ENCODE measurements around the gene FLNA. TPM values are rescaled to one million over a fixed set of nuclear protein-coding genes. Genes with fewer than 3 reads are reported as not detected.
A peak's percentile ranks its signal among the peaks of the same experiment; 100 is the strongest.
"Not testable (repeated sequence)": the region's sequence is repeated elsewhere in the genome, so short reads cannot be mapped to it uniquely, and the experiment has no call there.

Gene FLNA
- total RNA-seq, 1 donor from 2014 or later: 2,557 TPM

DNA sequence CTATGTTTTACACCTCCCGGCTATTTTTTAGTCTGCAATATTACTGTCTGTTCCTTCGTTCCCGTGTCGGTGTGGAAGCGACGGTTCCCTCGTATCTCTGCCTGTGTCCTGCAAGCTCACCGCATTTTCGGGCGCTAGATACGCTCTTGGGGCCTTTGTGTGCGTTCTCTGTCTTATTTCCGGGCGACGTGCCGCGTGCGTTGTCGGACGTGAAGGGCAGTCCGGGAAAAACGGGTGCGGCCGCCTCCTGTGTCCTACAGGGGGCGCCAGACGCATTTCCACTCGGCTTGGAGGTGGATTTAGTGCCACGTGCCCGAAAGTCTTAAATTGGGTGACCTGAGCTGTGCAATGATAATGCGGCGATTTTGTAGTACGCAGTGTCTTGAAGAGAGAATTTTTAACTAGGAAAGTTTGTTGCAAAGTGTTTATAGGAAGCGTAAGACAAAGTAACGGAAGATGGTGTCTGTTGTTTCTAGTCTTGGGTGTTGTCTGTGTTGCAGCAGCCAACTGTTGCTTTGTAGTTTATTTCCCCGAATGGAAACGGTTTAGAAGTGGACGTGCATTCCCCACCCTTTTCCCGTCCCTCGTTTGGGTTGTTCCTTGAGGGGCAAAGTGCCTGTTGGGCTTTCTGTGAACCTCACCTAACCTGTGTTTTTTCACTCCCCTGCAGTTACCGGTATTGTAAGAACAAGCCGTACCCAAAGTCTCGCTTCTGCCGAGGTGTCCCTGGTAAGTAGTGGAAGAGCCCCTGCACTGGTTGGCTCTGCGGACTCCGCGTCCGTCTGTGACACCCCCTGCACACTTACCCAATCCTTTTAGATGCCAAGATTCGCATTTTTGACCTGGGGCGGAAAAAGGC lies 24.5 kb upstream of the FLNA start:
- no peak for DNase-seq (ENCODE audit: low read depth, low spot score)

GRCh38 chrX:154397888-154398667 lies 23.6 kb upstream of the FLNA start, which contains the start of gene RPL10:
Gene RPL10 (plus strand): TSS chrX:154398377. CDS start chrX:154398520, 143 bp downstream.
- peak; percentile 86 for DNase-seq (ENCODE audit: low read depth, low spot score)

- DNase-seq (ENCODE audit: low read depth, low spot score): no peak
Observed at GRCh38 chrX:154396973-154397887, 22.8 kb upstream of the FLNA start.

GRCh38 chrX:154396363-154396762 lies 21.9 kb upstream of the FLNA start:
- not testable (repeated sequence) for DNase-seq (ENCODE audit: low read depth, low spot score)

DNA sequence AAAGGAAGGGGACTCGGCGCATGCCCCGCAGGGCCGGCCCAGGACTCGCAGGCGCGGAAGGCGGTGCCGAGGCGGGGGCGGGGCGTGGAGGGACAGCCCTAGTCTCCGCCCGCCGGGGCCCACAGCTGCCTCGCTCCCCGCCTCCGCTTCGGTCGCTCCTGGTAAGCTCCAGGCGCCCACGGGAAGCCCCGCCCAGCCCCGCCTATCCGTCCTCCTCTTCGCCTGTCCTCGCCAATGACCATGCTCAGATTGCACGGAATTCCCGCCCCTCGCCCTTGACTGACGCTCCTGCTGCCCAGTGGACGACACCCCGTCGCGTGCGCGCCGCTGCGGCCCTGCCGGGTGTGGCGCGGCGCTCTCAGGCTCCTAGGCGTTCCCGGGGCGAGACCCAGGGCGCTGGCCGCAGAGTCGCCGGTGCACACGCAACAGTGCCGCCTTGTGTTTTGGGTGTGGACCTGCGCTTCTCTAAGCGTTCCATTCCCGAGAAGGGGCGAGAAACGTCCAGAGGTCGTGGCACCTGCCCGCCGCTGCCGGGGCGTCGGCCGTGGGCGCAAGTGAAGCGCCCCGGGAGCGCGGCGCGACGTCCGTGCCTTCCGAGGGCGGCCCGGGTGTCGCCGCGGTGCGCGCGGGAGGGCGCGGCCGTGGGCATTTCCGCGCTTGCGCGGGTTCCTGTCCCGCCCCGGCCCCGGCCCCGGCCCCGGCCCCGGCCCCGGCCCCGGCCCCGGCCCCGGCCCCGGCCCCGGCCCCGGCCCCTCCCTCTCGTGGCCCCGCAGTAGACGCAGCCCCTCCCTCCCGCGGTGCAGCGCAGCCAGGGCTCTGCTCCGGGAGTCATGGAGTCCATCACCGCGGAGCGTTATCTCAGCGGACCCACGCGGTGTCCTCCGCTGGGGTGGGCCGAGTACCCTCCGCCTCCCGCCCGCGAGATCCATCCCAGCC lies 15.6 kb upstream of the FLNA start:
- DNase-seq (ENCODE audit: low read depth, low spot score): not testable (repeated sequence)

- DNase-seq (ENCODE audit: low read depth, low spot score): not testable (repeated sequence)
Observed at GRCh38 chrX:154388649-154389048, 14.2 kb upstream of the FLNA start.

GRCh38 chrX:154388094-154388493 lies 13.7 kb upstream of the FLNA start:
- not testable (repeated sequence) for DNase-seq (ENCODE audit: low read depth, low spot score)

- DNase-seq (ENCODE audit: low read depth, low spot score): no peak
Observed at GRCh38 chrX:154384284-154384892, 10.0 kb upstream of the FLNA start.

DNA sequence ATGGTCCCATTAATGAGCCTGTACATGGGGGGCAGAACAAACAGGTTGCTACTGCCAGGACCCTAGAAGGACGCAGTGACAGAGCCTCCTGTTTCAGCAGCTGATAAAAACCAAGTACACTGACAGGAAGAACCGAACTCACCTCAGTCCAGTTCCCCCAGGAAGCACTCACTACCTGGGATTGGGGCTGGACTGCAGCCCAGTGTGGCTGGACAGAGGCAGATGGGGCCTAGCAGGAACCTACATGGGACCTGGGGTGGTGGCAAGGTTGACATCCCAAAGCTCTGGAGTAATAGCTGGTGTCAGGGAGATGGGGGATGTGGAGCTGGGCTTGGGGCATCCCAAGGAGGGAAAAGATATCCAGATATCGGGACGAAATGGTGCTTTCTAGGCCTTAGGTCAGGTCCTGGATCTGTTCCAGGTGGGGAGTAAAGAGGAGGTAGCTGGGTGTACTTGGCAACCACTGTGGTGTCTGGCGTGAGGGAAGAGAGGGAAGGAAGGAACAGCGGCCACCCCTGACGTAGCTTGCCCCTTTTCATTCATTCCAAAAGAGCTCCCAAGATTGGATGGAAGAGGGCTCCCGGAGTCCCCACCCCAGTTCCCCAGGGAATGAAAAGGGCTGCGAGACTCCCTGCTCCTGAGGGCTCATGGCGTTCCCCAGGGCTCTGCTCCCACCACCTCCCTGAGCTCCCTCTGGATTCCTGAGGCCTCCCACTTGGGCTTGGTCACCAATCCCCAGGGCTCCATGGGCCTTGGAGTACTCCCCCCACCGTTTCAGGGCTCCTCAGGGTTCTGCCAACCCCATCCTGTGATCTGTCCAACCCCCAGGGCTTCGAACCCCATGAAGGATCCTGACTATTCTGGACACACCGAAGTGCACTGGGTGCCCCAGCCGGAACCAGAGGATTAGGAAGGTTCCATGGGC lies 9.2 kb upstream of the FLNA start:
- DNase-seq (ENCODE audit: low read depth, low spot score): no peak

DNA sequence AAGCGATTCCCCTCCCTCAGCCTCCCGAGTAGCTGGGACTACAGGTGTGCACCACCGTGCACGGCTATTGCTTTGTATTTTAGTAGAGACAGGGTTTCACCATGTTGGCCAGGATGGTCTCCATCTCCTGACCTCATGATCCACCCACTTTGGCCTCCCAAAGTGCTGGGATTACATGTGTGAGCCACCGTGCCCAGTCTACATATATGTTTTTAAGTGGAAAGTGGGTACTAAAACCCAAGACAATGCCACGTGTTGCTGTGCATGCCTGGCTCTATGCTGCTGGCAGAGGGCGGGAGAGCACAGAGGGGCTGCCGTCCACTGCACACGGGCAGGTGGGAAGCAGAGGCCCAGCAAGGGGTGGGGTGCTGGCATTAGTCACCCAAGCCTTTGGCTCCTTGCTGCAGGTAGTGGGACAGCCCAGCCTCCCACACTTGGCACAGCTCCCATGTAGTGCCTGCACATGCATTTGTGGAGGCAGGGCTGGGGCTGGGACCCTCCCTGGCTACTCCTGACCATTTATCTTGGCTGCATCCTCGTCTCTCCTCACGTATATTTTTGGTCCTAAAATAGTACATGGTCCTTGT lies 8.1 kb upstream of the FLNA start:
- no peak for DNase-seq (ENCODE audit: low read depth, low spot score)

DNA sequence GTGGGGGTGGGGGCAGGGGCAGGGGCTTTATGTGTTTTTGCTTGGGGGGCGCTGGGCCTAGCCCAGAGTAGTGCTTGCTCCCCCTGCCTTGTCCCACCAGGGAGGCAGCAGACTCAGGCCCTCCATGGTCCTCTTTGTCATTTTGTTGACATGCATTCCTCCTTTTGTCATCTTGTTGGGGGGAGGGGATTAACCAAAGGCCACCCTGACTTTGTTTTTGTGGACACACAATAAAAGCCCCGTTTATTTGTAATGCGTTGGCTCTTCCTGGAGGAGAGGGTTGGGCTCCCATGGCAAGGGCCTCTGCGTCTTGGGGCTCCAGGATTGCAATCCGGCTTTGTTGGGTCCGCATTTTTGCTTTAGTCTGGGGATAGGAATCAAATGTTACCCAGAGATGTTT lies 6.8 kb upstream of the FLNA start:
- no peak for DNase-seq (ENCODE audit: low read depth, low spot score)

GRCh38 chrX:154380787-154381186 lies 6.4 kb upstream of the FLNA start:
- DNase-seq (ENCODE audit: low read depth, low spot score): no peak

DNA sequence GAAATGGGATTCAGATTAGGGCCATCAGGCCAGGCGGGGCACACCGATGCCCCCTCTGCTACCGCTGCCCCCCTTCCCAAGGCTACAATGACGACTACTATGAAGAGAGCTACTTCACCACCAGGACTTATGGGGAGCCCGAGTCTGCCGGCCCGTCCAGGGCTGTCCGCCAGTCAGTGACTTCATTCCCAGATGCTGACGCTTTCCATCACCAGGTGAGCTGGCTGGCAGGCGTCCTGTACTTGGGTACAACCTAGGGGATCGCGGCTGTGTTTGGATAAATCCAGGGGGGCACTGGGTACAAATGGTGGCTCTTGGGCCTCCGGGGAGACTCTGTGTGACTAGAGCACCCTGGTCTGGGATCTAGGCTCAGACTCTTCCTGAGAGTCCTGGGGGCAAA lies 5.7 kb upstream of the FLNA start:
- no peak for DNase-seq (ENCODE audit: low read depth, low spot score)

DNA sequence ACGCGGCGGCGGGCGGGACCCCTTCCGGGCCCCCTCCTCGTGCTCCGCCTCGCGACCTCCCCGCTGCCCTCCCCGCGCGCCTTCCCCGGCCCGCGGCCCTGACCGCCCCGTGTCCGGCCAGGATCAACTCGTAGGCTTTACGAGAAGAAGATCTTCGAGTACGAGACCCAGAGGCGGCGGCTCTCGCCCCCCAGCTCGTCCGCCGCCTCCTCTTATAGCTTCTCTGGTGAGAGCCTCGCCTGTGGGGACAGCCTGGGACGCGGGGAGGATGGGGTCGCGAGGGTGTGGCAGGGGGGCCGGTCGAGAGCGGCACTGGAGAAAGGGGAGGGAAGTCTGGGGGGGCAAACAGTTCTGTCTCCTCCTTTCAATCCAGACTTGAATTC lies 5.1 kb upstream of the FLNA start:
- DNase-seq (ENCODE audit: low read depth, low spot score): no peak

GRCh38 chrX:154378799-154379568 lies 4.5 kb upstream of the FLNA start, which contains the start of gene EMD:
Gene EMD (plus strand): TSS chrX:154379295. CDS start chrX:154379485, 190 bp downstream.
- DNase-seq (ENCODE audit: low read depth, low spot score): peak; percentile 87

DNA sequence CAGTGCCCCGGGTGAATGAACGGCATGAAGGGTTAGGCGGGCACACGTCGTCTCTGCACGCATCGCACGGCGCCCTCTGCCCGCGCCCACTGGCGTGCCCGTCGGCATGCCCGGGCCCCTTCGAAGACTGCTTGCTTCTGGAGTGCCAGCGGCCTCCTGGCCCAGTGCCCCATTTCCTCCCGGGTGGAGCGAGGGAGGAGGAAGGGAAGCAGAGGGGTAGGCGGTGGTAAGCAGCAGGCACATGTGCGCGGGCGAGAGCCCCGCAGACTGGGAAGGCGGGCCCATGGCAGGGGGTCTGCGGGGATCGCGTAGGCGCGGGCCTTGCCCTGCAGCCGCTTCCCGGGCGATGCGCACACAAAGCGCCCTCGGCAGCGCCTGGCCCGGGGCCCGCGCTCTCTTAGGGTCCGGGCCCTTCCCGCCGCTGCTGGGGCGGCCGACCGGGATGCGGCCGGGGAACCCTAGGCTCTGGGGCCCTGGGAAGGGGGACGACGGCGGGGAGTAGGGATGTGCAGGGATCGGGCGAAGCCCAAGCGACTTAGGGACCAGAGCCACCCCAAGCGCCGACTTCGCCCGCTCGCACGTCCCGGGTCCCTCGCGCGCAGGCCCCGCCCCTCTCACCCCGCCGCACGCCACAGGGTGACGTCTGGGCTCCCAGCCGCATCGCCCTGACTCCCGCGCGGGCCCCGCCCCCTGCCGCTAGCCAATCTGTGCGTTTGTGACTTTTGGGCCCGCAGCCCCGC lies 3.8 kb upstream of the FLNA start:
- DNase-seq (ENCODE audit: low read depth, low spot score): no peak

GRCh38 chrX:154376774-154377173 lies 2.3 kb upstream of the FLNA start:
- DNase-seq (ENCODE audit: low read depth, low spot score): no peak

All from pulmonary artery endothelial cell (primary cell).